GM19372 (cell line): ENCODE data around the gene CYB5R3.
A peak's percentile ranks its signal among the peaks of the same experiment; 100 is the strongest.
"Not testable (repeated sequence)": the region's sequence is repeated elsewhere in the genome, so short reads cannot be mapped to it uniquely, and the experiment has no call there.

ENCODE experiments used
- ATAC-seq: cut with Tn5 transposase; IDR thresholded peaks from one replicate; pipeline ENCODE4 v1.9.1; 2021; ENCODE audit warnings: mild to moderate bottlenecking, low read depth, moderate library complexity; ENCODE audit not compliant: unreplicated experiment

The CYB5R3 gene

DNA sequence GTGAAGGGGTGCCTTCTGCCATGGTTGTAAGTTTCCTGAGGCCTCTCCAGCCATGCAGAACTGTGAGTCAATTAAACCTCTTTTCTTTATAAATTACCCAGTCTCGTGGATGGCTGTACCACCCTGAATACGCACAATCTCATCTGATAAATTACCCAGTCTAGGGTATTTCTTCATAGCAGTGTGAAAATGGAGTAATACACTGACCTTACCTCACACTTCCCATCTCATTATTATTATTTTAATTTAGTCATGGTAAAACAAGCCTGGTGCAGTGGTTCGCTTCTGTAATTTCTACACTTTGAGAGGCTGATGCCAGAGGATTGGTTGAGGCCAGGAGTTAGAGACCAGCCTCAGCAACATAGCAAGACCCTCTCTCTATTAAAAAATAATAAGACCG, 30.5 kb upstream of the CYB5R3 start:
- no peak for ATAC-seq

DNA sequence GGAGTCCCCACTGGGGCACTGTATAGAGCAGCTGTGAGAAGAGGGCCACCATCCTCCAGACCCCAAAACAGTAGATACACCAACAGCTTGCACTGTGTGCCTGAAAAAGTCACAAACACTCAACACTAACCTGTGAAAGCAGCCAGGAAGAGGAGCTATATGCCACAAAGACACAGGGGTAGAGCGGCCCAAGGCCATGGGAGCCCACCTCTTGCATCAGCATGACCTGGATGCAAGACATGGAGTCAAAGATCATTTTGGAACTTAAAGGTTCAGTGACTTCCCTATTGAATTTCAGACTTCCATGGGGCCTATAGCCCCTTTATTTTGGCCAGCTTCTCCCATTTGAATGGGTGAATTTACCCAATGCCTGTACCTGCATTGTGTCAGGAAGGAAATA, 29.7 kb upstream of the CYB5R3 start:
- no peak for ATAC-seq

DNA sequence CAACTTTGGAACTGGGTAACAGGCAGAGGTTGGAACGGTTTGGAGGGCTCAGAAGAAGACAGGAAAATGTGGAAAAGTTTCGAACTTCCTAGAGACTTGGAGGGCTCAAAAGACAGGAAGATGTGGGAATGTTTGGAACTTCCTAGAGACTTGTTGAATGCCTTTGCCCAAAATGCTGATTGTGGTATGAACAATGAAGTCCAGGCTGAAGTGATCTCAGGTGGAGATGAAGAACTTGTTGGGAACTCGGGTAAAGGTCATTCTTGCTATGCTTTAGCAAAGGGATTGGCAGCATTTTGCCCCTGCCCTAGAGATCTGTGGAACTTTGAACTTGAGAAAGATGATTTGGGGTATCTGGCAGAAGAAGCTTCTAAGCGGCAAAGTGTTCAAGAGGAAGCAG, 28.7 kb upstream of the CYB5R3 start:
- ATAC-seq: not testable (repeated sequence)

DNA sequence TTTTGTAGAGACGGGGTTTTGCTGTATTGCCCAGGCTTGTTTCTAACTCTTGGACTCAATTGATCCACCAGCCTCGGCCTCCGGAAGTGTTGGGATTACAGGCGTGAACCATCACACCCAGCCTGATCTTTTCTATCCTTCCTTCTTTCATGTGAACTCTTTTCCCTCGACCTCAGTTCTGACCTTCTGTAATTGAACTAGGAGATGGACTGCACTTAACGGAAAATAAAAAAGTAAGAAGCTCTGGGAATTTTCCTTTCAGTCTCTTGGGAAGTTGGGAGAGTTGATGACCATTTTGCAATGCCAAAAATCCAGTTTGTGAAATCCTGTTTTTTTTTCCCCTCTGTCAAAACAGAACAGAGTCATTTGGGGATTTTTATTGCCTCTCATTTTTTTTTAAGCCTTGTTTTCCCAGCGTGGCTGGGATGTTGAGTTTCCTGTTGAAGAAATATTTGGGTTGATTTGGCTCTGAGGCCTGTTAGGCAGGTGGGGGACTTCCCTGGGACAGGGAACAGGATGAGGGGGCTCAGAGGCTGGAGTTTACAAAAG, 26.9 kb upstream of the CYB5R3 start:
- no peak for ATAC-seq

DNA sequence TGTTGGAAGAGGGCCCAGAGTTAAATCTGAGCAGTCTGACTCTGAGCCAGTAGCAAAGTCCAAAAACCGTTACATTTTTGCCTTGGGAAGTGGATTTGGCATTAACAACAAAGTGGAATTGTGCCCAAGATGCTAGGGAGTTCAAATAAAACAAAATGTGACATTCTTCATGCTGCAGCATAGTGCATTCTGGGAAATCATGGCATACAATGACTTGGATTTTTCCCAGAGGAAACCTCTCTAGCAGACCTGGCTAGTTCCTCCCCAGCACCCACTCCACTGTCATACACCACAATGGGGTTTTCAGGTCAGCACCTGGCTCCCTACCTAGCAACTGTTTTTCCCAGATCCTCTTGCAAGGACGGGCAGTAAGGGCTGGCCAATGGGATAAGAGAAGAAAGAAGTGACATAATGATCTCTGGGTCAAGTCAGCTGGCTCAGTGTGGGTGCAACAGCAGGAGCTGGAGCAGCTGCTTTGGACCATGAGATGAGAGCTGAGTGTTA, 24.8 kb upstream of the CYB5R3 start:
- no peak for ATAC-seq

DNA sequence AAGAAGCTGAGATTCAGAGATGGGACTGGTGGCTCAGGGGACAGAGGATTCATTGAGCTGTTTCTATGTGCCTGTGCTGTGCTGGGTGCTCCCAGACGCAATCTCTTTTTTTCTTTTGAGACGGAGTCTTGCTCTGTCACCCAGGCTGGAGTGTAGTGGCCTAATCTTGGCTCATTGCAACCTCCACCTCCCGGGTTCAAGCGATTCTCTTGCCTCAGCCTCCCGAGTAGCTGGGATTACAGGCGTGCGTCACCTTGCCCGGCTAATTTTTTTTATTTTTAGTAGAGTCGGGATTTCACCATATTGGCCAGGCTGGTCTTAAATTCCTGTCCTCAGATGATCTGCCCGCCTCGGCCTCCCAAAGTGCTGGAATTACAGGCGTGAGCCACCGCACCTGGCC, 23.9 kb upstream of the CYB5R3 start:
- ATAC-seq: not testable (repeated sequence)

DNA sequence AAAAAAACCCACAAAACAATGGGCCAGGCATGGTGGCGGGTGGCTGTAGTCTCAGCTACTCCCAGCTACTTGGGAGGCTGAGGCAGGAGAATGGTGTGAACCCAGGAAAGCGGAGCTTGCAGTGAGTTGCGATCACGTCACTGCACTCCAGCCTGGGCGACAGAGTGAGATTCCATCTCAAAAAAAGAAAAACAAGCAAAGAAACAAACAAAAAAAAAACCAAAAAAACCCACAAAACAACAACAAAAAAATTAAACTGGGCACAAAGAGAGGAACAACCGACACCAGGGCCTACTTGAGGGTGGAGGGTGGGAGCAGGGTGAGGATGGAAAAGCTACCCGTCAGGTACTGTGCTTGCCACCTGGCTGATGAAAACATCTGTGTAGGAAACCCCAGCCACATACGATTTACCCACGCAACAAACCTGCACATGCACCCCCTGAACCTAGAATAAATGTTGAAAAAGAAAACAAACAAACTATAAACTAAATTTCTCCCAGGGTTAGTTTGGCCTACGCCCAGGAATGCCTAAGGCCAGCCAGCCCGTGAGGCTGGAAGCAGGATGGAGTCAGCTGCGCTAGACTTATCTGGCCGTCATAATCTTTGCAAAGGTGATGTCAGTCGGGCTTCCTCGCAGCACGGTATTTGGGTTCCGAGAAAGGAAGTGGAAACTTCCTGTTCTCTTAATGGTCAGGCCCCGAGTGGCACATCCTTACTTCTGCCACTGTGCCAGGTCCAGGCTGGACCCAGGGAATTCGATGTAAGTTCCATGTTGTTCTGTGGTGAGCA, 21.9 kb upstream of the CYB5R3 start:
- ATAC-seq: no peak

DNA sequence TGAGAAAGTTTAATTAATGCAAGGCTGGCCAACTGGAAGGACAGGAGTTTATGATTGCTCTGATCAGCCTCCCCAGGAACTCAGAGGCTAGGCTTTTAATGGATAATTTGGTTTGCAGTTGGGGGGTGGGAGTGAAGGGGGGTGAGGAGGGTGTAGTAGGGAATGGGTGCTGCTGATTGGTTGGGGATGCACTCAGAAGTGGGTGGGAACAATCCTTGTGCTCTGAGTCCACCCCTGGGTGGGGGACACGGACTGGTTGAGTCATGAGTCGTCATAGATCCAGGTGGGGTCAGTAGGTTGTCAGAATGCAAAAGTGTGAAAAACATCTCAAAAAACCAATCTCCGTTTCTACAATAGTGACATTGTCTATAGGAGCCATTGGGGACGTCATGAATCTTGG, 20.9 kb upstream of the CYB5R3 start:
- ATAC-seq: no peak

DNA sequence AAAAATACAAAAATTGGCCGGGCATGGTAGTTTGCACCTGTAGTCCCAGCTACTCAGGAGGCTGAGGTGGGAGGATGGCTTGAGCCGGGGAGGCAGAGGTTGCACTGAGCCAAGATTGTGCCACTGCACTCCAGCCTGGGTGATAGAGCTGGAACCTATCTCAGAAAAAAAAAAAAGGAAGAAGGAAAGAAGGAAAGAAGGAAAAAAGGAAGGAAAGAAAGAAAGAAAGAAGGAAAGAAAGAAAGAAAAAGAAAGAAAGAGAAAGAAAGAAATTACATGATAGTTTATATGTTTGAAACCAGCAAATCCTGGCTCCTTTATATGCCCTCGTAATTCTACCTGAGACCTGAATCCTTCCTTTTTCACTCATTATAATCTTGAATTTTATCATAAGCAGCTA, 17.2 kb upstream of the CYB5R3 start:
- ATAC-seq: not testable (repeated sequence)

DNA sequence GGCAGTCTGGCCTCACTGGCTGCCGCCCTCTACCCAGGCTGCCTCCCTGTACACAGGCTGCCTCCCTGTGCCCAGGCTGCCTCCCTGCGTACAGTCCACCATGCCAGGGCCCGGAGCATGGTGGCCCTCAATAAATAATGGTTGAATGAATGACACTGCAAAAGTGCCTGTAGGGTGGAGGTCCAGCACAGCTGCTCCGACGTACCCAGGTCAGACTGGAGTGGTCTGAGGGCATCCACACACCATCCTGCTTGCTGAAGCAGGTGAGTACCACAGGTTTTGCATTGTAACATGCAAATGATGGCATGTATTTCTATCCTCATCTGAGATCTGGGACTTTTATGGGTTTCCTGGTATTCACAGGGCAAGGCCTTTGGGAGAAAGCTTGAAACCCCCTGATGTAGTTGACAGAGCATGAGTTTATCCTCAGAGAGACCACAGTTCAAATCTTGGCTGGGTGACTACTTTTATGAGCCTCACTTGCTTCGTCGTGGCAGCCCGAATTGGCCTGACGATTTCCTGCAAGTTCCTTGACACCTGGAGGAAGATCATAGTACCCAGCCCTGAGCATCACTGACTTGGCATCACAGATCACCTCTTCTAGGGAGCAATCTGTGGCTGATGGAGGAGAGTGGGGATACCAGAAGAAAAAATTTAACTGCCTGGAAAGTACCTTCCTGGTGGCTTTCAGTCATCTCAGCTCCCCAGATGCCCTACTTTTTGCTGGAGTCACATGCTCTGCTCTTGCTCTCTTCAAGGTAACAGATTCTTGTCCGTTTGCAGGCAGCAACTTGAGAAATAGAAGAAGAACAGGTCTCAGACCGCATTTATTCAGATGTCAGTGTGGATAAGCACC, 16.0 kb upstream of the CYB5R3 start:
- no peak for ATAC-seq

DNA sequence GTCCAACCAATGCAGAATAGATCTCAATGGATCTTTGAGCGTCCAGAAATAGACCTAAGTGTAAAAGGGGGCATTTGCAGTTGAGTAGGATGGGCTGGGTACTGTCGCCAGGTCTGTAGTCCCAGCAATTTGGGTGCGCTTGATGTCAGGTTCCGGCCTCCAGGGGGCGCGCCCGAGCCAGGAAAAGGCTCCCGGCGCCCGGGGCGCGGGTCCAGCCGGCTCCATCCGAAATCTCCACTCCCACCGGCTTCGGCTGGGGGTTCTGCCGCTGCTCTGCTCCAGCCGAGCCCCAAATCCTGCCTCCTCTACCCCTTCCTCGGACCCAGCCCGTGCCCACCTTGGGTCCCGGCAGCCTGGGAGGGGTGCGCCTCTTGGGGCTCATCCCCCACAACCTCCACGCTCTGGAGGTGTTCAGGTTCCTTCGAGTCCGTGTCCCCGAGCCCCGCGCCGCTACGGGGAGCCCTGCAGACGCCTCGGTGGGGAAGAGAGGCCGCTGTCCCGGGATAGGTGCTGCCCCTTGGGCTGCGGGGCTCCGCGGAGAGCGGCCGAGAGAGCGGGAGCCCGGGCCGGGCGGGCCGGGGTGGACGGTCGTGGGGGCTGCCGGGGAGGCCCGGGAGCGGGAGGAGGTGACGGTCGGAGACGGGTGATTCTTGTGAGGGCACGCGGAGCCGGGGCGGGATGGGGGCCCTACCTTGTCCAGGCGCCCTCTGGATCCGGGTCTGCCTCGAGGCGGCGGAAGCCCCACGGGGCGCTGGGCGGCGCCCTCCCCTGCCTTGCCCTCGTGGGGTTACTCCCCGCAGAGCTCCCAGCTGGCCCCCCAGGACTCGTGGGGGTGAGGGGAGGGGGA, 13.0 kb upstream of the CYB5R3 start:
- no peak for ATAC-seq

DNA sequence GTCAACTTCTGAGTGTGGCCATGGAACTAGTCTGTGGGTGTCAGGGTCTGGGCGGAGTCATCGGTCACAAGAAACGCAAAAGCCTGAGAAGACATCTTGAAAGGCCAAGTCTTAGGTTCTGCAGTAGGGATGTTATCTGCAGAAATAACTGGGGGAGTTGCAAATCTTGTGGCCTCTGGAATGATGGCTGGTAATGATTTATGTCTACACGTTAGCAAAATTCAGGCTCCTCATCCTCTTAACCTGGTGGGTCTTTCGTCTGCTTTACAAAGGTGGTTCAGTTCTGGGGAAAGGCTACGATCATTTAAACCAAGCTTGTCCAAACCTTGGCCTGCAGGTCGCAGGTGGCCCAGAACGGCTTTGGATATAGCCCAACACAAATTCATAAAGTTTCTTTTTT, 7.4 kb upstream of the CYB5R3 start:
- no peak for ATAC-seq

DNA sequence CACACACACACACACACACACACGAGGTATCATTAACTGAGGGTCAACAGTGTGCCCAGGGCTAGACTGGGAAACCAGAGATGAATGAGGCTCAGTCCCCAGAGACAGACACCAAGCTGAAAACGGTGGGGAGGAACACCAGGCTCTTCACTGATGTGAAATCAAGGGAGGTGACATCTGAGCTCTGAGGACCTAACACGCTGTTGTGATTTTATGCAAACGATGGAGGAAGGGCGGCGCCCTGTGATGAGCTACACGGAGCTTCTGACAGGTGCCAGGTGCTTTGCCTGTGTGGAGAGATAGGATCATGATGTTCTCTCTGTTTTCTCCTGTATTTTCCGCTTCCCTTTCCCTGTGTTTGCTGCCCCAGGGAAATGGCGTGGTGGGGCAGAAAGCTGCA, 6.5 kb upstream of the CYB5R3 start:
- ATAC-seq: no peak

DNA sequence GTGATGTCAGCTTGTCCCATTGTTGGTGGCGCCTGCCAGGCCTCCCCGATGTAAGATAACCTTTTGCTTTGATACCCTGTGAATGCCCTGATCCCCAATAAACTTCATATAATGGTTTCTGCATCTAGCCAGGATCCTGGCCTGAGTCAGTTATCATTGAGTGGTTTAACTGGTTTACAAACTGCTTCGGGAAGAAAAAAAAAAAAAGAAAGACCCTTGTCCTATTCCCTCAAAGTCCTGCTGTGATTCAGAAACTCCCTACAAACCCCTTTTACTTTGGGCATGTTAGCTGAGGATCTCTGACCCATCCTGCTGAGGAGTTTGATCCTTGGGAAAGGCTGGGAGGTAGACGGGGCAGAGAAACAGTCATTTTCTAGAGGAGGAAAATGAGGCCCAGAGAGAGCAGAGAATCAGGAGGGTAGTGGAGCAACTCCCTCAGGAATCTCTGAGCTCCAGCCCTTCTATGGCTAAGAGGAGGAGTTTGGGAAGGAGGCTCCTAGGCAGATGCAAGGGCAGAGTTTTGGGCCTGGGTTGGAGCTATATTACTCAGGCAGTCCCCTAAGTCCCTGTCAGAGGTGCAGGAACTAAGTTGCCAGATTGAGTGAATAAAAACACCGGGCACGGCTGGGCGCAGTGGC, 5.4 kb upstream of the CYB5R3 start:
- ATAC-seq: no peak

DNA sequence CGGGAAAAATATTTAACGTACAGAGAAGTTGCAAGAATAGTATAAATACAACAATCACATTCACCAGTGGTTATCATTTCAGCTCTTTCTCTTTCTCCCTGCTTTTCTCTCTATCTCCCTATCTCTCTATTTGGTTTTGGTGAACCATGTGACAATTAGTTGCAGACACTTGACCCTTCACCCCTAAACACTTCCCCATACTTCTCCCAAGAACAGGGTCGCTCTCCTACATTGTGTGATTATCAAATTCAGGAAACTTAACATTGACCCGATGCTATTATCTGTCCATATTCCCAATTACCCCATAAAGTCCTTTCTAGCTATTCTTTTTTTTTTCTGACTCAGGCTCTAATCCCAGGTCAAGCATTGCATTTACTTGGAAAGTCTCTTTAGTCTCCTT, 4.8 kb upstream of the CYB5R3 start:
- no peak for ATAC-seq

DNA sequence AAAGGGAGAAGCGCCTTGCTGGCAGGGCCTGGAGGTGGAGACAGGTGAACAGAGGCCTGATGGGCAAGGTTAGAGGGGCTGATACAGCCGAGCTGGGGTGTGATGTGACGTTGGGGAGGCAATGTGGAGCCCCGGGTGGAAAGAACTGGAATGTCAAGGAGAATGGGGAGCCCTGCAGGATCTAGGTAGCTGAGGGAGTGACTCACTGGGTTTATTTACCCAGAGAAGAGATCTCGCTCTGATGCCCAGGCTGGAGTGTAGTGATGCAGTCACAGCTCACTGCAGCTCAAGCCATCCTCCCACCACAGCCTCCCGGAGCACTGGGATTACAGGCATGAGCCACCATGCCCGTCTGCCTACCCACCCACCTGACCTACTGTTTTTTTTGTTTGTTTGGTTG, 1.9 kb upstream of the CYB5R3 start:
- ATAC-seq: no peak

DNA sequence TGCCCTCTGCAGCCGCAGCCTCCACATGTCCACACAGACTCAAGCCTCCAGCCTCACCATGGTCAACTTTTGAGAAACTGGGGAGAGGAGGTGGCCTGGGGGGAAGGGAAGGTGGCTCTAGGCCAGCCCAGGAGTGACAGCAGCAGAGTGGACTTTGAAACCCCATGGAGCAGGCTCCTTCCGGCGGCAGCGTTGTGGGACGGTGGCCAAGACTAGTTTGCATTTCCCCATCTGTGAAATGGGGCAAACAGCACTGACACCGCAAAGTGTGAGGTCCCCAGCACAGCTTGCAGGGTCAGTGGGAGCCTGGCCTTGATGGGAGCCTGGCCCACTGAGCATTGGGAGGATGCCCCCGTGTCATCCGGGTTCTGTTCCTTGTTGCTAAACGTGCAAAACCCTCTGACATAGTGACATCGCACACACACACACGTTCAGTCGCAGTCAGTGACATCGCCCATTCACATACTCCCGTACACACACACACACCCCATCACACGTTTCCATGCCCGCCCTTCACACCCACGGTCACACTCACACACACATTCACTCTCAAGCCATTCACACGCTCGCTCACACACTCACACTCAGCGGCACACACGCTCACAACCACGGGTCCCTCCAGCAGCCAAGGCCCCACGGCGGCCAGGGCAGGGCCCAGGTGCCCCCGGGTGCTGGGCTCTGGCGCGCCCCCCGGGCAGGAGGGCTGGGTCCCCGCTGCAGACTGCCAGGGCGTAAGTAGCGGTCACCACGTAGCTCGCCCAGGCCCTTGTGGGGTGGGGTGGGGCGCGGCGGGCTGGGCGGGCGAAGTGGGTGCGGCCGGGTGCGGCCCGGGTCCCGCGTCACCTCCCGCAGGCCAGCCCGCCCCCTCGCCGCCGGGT, 585 bp downstream of the CYB5R3 start:
- peak; percentile 50 for ATAC-seq

DNA sequence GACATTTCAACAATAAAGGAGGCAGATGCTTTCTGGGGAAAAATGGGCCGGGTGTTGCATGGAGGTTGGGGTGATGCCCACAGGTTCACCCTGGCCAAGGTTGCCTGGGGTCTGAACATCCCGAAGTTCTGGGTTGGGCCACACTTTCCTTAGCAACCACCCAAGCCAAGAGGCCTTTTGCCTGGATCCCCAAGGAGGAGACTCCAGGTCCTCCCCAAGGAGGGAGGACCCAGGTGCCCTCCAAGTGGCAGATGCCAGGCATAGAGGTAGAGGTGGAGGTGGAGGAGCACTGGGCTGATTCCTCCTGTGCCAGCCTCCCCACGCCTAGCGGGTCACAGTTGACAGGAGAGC, 1.2 kb downstream of the CYB5R3 start:
- ATAC-seq: no peak
